Hepatocyte (in vitro differentiated cells): ENCODE results near the gene INSR.

Experiments
- EZH2 ChIP-seq: fragments of 200-600 bp; sonication (generic); IDR thresholded peaks from 2 replicates; pipeline ENCODE4 v1.6.1; 2016; ENCODE audit warnings: antibody characterized with exemption, mild to moderate bottlenecking, borderline replicate concordance
- EZH2phosphoT487 ChIP-seq: fragments of 200-600 bp; sonication (generic); IDR thresholded peaks from one replicate; pipeline ENCODE4 v1.6.1; 2018; ENCODE audit warnings: antibody characterized with exemption, mild to moderate bottlenecking, low read depth, moderate library complexity; ENCODE audit not compliant: unreplicated experiment, severe bottlenecking
- TF ChIP-seq, protein P1 (sequence below): fragments of 200-600 bp; sonication (generic); IDR thresholded peaks from 2 replicates; pipeline ENCODE4 v1.5.1; 2016; ENCODE audit warnings: antibody characterized with exemption, mild to moderate bottlenecking; ENCODE audit not compliant: poor library complexity

DNA sequence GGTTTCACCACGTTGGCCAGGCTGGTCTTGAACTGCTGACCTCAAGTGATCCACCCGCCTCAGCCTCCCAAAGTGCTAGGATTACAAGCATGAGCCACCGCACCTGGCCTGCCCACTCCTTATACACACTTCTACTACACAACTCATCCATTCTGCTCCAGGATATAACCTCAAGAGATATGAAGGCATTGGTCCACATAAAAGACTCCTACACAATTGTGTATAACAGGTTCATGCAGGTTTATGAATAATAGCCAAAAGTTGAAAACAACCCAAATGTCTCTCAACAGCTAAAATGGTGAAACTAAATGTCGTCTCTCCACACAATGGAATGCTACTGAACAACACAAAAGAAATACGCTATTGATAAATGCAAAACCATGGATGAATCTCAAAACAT is 58.1 kb downstream of the INSR start:
- TF ChIP-seq EZH2 (no peak), EZH2phosphoT487 (no peak)
- TF ChIP-seq, protein P1, sequence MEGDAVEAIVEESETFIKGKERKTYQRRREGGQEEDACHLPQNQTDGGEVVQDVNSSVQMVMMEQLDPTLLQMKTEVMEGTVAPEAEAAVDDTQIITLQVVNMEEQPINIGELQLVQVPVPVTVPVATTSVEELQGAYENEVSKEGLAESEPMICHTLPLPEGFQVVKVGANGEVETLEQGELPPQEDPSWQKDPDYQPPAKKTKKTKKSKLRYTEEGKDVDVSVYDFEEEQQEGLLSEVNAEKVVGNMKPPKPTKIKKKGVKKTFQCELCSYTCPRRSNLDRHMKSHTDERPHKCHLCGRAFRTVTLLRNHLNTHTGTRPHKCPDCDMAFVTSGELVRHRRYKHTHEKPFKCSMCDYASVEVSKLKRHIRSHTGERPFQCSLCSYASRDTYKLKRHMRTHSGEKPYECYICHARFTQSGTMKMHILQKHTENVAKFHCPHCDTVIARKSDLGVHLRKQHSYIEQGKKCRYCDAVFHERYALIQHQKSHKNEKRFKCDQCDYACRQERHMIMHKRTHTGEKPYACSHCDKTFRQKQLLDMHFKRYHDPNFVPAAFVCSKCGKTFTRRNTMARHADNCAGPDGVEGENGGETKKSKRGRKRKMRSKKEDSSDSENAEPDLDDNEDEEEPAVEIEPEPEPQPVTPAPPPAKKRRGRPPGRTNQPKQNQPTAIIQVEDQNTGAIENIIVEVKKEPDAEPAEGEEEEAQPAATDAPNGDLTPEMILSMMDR, result no peak
